AG09309 (cell line): ENCODE measurements around the gene SEPTIN6.

Experiments used
- DNase-seq: peaks from one replicate; pipeline ENCODE4 v3.0.0-alpha.2; 2010; ENCODE audit warnings: low read depth
- H3K4me3 ChIP-seq: 2 replicates; pipeline ENCODE4 v1.5.1; 2011; ENCODE audit warnings: mild to moderate bottlenecking, low read depth, low read length, moderate library complexity; ENCODE audit not compliant: control insufficient read depth
- CTCF ChIP-seq: IDR thresholded peaks from 2 replicates; pipeline ENCODE4 v1.5.1; 2011; ENCODE audit warnings: mild to moderate bottlenecking, low read depth, low read length, inconsistent platforms; ENCODE audit not compliant: insufficient read depth, control insufficient read depth; ENCODE audit errors: missing control alignments

The SEPTIN6 gene

GRCh38 chrX:119643696-119644095, 49.3 kb downstream of the SEPTIN6 start:
- no peak for DNase-seq
- H3K4me3 ChIP-seq = no peak overlapping the region
- TF ChIP-seq CTCF = no peak
